Measurements from ENCODE around the gene SLAMF7.

SLAMF7 gene

GRCh38 chr1:160744852-160745520, 5.9 kb downstream of the SLAMF7 start:
- DNase-seq (ENCODE audit: low read depth in 2 of 2, low spot score in 1 of 2): no peak

GRCh38 chr1:160745551-160745950, 6.5 kb downstream of the SLAMF7 start:
- no peak for DNase-seq (ENCODE audit: low read depth in 2 of 2, low spot score in 1 of 2)

GRCh38 chr1:160746836-160747500, 7.9 kb downstream of the SLAMF7 start:
- no peak for DNase-seq (ENCODE audit: low read depth in 2 of 2, low spot score in 1 of 2)

- DNase-seq (ENCODE audit: low read depth in 2 of 2, low spot score in 1 of 2): no peak
These were observed 8.7 kb downstream of the SLAMF7 start for GRCh38 chr1:160747717-160748116.

GRCh38 chr1:160748181-160748877, 9.3 kb downstream of the SLAMF7 start:
- DNase-seq (ENCODE audit: low read depth in 2 of 2, low spot score in 1 of 2): no peak

GRCh38 chr1:160748878-160749269, 9.8 kb downstream of the SLAMF7 start:
- DNase-seq (ENCODE audit: low read depth in 2 of 2, low spot score in 1 of 2): no peak

- no peak for DNase-seq (ENCODE audit: low read depth in 2 of 2, low spot score in 1 of 2)
These were observed 11.6 kb downstream of the SLAMF7 start for GRCh38 chr1:160750608-160751007.

- DNase-seq (ENCODE audit: low read depth in 2 of 2, low spot score in 1 of 2): no peak
These were observed 13.4 kb downstream of the SLAMF7 start for GRCh38 chr1:160752406-160752805.

GRCh38 chr1:160752924-160753323, 13.9 kb downstream of the SLAMF7 start:
- DNase-seq (ENCODE audit: low read depth in 2 of 2, low spot score in 1 of 2): no peak

GRCh38 chr1:160753594-160753993, 14.5 kb downstream of the SLAMF7 start:
- DNase-seq (ENCODE audit: low read depth in 2 of 2, low spot score in 1 of 2): no peak

GRCh38 chr1:160755461-160755860, 16.4 kb downstream of the SLAMF7 start:
- no peak for DNase-seq (ENCODE audit: low read depth in 2 of 2, low spot score in 1 of 2)

- peak in 1 of 2 donors; percentile 28 for DNase-seq (ENCODE audit: low read depth in 2 of 2, low spot score in 1 of 2)
These were observed 17.1 kb downstream of the SLAMF7 start for GRCh38 chr1:160755911-160756848.

GRCh38 chr1:160756849-160757201, 17.8 kb downstream of the SLAMF7 start:
- DNase-seq (ENCODE audit: low read depth in 2 of 2, low spot score in 1 of 2): no peak

- no peak for DNase-seq (ENCODE audit: low read depth in 2 of 2, low spot score in 1 of 2)
These were observed 19.5 kb downstream of the SLAMF7 start for GRCh38 chr1:160758521-160758920.

- no peak for DNase-seq (ENCODE audit: low read depth in 2 of 2, low spot score in 1 of 2)
These were observed 20.7 kb downstream of the SLAMF7 start for GRCh38 chr1:160759740-160760139.

GRCh38 chr1:160761046-160761445, 22.0 kb downstream of the SLAMF7 start:
- no peak for DNase-seq (ENCODE audit: low read depth in 2 of 2, low spot score in 1 of 2)

GRCh38 chr1:160761886-160762285, 22.8 kb downstream of the SLAMF7 start:
- DNase-seq (ENCODE audit: low read depth in 2 of 2, low spot score in 1 of 2): no peak

GRCh38 chr1:160763993-160764392, 24.9 kb downstream of the SLAMF7 start:
- no peak for DNase-seq (ENCODE audit: low read depth in 2 of 2, low spot score in 1 of 2)

- no peak for DNase-seq (ENCODE audit: low read depth in 2 of 2, low spot score in 1 of 2)
These were observed 28.6 kb downstream of the SLAMF7 start for GRCh38 chr1:160767395-160768294.

GRCh38 chr1:160768295-160768657, 29.2 kb downstream of the SLAMF7 start:
- peak; percentile 62 to 68 for DNase-seq (ENCODE audit: low read depth in 2 of 2, low spot score in 1 of 2)

Measured in stimulated activated CD8-positive, alpha-beta memory T cell treated with anti-CD3 and anti-CD28 coated beads, Interleukin-4, amount 100 ng/mL, for 4 hours (primary cell).